GM19238 (cell line): ENCODE results near the gene TSPAN5.

Source experiments
- DNase-seq: peaks from one replicate; pipeline ENCODE4 v3.0.0; 2011; ENCODE audit warnings: low spot score; ENCODE audit not compliant: insufficient read length

Gene TSPAN5

DNA sequence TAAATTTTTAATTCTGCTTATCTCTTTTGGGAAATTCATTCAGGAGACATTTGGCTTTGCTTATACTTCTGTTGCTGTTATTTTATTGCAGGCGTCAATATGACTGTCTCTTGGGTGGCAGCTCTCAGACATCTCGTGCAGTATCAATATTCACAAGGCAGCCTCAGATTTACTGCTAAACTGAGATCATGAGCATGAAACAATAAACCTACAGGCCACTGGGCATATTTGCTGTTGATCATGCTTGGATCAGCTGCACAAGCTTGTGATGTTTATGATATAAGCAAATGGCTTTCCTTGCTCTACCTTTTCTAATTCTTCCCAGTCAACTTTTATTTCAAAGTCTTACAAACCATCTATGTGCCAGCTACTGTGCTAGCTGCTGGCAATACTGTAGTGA is 39.2 kb downstream of the TSPAN5 start:
- DNase-seq, result no peak

GRCh38 chr4:98618680-98619079 is 39.7 kb downstream of the TSPAN5 start:
- DNase-seq, result no peak

DNA sequence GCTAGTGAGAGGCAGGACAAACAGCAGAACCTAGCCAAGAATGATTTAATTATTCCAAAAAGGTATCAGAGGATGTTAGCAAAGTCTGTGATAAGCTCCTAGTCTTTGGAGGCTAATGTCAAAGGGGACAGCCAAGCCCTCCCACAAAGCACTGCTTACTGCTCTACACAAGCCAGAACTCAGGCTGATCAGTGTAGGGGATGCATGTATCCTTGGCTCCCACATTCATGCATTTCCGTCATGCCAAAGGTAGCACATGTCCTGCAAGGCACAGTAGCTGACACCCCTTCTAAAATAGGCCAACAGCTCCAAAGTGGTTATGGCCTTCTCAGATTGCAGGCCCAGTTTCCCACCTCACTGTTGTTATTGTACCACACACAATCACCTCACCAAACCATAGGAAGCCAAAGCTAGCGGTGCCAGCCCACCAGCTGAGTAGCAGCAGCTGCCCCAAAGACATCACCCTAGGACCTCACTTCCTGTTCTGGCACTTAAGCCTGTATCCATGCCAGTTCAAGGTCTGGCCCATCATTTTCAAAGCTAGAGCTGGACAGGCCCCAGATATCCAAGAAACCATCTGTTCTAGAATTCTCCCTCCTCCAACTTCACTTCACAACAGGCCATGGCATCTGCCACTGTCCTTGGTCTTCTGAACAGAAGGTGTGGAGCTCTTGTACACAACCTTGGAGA is 40.9 kb downstream of the TSPAN5 start:
- no peak for DNase-seq

DNA sequence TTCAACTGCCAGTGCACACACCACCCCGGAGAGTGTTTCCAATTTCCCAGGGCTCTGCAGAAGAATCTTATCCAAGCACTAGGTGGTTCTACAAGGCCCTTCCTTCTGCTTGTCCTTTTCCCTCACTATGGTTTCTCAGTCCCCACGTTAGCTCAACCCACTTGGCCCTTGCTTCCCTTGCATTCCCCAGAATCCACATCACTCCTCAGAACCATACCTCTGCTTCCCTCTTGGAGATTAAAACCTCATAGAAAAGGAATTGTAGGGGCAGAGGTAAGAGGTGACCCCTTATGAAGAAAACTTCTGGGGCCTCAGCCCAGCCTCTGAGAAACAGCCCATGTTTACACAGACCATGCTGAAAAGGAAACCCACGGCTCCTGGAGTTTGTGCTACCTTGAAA is 42.4 kb downstream of the TSPAN5 start:
- DNase-seq, result no peak

DNA sequence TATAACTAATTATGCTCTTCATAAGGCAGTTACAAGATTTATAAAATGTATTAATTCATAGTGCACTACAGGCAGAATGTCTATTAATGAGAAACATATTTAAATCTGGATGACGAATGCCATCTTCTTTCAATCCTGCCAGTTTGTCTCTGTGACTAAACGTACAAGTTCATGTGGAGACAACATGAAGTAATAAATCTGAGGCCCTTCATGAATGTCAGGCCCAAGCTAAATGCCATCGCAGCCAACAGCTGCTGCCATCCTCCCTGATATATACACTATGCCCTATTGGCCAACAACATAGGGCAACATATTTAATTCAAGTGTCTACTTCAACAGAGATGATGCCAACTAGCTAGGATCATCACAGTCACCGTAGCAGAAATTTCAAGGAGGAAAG is 43.7 kb downstream of the TSPAN5 start:
- DNase-seq, result no peak

GRCh38 chr4:98614094-98614493 is 44.3 kb downstream of the TSPAN5 start:
- DNase-seq, result no peak

DNA sequence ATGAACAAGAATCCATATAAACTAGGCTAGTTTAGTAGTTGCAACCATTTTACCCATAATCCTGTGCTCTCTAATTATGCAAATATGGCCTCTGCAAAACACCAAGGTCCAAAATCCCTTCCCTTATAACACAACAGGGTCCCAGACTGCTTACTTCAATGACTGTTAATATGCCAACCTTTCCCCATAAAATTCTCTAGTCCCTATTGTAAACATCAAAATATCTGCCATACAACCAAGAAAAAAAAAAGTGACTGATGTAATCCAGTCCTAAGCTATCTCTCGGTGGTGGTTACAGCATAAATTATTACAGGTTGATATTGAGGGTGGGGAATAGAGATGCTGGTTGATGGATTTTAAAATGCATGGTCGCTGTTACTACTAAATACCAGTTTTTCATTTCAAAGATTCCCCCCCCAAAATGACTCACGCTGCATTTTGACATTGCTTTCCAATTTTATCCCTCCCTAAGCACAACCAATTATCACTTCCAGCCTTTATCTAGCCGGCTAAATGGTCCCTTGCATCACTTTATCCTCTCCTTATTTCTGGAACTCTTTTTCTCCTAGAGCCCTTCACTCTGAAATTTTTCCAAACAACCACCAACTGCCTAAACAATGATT is 44.8 kb downstream of the TSPAN5 start:
- DNase-seq, result no peak

DNA sequence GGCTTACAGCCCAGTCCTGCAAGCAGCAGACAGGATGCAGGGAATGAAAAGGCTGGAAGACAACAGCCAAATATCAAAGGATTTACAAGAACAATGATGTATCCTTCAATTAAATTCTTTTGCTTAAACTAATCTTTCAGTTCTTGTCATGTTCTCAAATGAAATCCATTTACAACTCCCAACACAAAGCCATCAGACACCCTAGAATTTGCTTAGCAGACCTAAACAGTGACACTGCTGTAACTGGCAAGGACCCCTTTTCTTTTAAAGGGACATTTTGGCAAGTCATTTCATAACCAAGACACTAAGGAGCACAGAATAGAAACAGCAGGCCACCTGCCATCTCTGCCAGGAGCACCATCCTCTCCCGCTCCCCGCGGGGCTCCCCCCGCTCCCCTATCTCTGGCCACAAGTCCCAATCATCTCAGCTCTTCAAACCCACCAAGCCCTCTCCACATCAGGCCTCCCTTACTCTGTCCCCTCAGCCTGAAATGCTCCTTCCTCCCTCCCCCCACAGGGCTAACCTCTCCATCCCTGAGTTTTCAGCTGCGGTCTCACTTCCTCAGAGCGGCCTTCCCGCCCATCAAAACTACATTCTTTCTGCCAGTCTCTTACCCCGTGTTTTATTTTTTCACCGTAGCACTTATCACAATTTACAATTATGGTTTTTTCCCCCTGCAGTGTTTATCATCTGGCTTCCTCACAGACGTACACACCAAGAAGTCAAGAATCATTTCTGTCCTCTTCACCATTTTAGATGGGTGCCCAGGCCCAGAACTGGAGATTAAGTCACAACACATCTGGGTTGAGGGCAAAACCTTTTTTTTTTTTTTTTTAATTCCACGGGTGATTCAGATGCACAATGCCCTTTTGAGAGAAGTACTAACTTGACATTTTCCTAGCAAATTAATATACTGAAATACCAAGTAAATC is 45.8 kb downstream of the TSPAN5 start:
- DNase-seq, result no peak

DNA sequence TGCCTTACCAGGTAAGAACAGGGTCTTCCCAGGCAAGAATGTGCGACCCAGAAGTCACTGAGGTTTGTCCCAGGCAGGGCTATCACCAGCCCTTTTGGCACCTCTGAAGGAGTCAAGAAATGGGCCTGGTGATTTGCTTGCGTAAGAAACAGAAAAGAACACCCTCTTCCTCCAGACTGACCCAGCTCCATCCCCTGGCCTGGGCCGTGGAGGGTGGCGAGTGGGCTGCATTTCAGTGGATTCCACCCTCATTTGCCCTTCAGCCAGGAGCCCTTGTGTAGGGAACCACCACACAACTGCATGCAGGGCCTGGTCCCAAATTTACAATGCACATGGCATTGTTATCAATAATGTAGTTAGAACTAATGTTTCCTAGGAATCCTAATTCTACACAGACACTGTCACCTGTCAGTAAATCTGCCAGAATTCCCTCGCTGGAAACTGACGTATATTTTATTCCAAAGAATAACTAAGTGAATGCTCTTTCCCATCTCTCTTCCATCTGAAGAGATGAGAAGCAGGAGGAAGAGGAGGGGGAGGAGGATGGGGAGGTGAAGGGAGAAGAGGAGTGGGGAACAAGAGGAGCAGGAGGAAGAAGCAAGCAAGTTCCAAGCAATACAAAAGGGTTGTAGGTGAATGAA is 46.6 kb downstream of the TSPAN5 start:
- DNase-seq, result no peak

- DNase-seq, result no peak
Observed at GRCh38 chr4:98610926-98611676, 47.3 kb downstream of the TSPAN5 start.

GRCh38 chr4:98610431-98610830 is 48.0 kb downstream of the TSPAN5 start:
- no peak for DNase-seq

- no peak for DNase-seq
Observed at GRCh38 chr4:98609934-98610333, 48.5 kb downstream of the TSPAN5 start.

GRCh38 chr4:98608356-98608755 is 50.1 kb downstream of the TSPAN5 start:
- no peak for DNase-seq

DNA sequence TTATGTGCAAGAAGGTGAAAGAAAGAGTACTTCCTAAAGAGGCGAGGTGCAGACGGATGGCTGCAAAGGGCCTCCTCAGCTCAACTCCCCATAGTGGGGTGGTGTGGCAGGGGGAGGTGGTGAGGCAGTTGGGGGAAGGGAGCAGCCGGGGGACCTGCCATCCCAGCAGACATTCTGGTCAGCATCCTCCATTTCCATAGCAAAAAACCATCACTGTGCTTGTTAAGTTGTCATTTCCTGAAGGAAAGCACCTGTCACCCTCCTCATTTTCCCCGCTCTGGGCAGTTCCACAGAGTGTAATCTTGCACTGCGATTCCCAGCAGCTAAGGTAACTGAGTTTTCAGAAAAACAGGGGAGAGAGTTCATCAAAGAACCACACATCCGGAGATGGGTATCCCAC is 51.5 kb downstream of the TSPAN5 start:
- DNase-seq, result no peak

DNA sequence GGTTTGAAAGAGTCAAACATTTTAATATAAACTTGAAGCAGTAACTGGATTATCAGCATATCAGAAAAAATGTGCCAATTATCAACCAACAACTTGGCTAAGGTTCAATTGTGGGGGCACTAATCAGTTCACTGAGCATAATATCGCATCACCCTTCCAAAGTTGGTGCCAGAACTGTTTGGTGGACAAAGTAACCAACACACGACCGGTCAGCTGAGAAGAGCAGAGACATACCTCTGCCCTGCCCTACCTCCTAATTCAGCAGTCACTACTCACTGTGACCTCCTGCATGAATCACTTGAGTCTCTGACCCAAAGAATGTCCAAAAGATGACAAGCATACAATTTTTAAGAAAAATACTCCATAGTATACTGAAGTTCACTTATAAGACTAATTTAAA is 53.2 kb downstream of the TSPAN5 start:
- DNase-seq, result no peak

DNA sequence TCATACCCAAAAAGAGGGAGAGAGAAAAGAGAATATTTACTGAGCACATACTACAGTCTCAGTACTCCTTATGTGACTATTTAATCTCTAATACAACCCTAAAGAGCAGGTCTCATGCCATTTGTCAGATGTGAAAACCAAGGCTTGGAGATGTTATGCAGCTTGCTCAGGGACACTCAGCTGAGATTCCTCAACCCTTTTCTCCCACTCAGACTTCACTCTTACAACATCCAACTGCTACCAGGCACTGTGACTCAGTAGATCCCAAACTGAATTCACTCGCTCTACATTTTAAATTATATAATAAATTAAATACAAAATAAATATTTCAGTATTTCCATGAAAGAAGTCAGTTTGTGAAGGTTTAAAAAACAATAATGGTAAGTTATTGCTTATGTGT is 53.7 kb downstream of the TSPAN5 start:
- no peak for DNase-seq

DNA sequence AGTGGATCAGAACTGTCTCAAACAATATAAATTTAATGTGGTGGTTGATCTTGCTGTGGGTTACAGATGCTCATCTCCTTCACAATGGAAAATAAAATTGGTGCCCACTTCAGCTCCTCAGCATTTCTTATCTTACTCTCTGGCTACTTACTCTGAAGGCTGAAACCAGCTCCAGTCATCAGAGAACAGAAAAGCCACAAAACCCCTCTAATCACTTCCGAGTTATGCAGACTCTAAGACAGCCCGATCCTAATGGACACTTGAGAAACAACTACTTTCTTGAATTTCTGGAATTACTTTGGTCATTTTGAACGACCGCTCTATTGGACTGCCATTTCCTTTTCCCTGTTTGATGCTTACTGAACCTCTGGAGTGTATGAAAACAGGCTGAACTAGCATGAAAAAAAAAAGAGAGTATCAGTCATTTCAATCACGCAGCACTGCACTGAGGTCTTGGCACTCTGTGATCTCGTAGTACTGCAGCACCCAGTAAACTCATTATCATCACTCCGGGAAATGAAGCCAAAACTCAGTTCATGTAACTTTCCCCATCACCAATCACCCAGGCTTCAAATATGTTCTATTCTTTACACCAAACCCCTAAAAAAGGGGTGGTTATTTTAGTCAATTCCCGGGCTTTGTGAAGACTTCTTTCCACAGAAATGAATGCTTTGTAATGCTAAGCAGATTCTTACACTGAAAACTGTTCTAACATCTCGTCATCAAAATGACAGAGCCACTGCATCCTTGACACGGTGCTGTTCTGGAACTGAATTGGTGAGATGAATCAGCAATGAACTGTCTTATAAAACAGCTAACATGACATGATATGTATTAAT is 54.5 kb downstream of the TSPAN5 start:
- no peak for DNase-seq

GRCh38 chr4:98602270-98602669 is 56.1 kb downstream of the TSPAN5 start:
- DNase-seq, result no peak

DNA sequence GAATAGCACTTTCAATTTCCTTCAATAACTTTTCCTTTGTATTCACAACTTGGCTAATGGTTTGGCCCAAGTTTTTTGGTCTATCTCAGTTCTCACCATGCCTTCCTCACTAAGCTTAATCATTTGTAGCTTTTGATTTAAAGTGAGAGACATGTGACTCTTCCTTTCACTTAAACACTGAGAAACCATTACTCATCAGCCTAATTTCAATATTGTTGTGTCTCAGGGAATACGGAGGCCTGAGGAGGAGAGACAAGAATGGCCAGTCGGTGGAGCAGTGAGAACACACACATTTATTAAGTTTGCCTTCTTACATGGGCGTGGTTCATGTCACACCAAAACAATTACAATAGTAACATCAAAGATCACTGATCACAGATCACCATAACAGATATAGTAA is 56.7 kb downstream of the TSPAN5 start:
- no peak for DNase-seq

DNA sequence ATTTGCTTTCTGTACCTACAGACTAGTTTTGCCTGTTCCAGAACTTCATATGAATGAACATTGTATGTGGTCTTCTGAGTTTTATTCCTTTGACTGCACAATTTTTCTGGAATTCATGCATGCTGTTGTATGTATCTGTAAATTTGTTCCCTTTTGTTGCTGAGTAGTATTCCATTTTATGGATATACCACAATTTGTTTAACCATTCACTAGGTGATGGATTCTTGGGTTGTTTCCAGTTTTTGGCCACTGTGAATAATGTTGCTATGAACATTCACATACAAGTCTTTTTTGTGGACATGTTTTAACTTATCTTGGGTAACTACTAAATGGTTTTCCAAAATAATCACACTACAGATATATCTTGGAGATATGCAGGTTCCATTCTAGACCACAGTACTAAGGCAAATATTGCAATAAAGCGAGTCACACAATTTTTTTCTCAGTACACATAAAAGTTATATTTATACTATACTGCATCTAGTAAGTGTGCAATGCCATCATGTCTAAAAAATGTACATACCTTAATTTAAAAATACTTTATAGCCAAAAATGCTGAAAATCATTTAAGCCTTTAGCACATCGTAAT is 58.7 kb downstream of the TSPAN5 start:
- DNase-seq, result no peak
